Measurements from ENCODE around the gene CCDC142.

CCDC142 gene

DNA sequence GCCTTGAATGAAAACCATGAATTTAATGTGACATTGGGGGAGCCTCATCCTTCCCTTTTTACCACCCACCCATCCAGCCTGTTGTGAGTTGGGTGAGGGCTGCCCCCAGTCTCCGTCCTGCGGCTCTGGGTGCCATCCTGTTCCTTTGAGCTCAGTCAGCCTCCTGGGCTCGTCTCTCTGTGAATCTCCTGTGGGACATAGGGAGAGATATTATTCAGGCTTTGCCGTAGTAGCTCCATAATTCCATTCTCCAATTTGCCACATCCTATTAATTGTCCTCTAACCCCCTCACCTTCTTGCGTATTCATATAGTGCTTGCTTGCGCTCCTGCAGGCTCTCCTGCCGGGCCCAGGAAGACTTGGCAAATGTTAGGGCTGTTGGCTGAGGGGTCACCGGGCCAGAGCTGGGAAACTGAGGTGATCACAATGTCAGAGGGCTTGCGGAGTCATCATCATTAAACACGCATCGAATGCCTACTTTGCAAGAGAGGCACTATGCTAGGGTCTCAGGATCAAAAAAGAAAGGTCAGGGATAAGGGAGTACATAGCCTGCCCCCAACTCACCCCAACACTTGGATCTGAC, 43.9 kb upstream of the CCDC142 start:
- Histone ChIP-seq H3K9me3 (ENCODE audit: control insufficient read depth in 1 of 2, low read length in 2 of 2) (no peaks in the 10 kb centered on the region), H3K27me3 (ENCODE audit: control insufficient read depth in 1 of 2, insufficient read depth in 2 of 2, low read length in 2 of 2) (no peaks in the 10 kb centered on the region), H3K36me3 (ENCODE audit: control insufficient read depth in 1 of 2, insufficient read depth in 2 of 2, low read length in 2 of 2) (peaks cover 21 to 30% of the 10 kb centered on the region in 2 donors), H3K4me3 (ENCODE audit: low read depth in 1 of 2, low read length in 2 of 2) (no peak overlapping the region), H3K27ac (ENCODE audit: low read depth, low read length) (no peak overlapping the region), H3K4me1 (ENCODE audit: control insufficient read depth in 1 of 2, insufficient read depth in 2 of 2, low read length in 2 of 2) (peaks cover 35 to 38% of the 10 kb centered on the region in 2 donors), H3K9ac (ENCODE audit: low read depth in 1 of 2, low read length in 2 of 2) (no peak overlapping the region)

- Histone ChIP-seq H3K4me3 (ENCODE audit: low read depth in 1 of 2, low read length in 2 of 2) (peak within 1 kb of the TSS; percentile 66 to 68), H3K36me3 (ENCODE audit: control insufficient read depth in 1 of 2, insufficient read depth in 2 of 2, low read length in 2 of 2) (peaks cover 21 to 35% of the 10 kb centered on the region in 2 donors), H3K9me3 (ENCODE audit: control insufficient read depth in 1 of 2, low read length in 2 of 2) (no peaks in the 10 kb centered on the region), H3K9ac (ENCODE audit: low read depth in 1 of 2, low read length in 2 of 2) (peak within 1 kb of the TSS; percentile 63 to 77), H3K27me3 (ENCODE audit: control insufficient read depth in 1 of 2, insufficient read depth in 2 of 2, low read length in 2 of 2) (no peaks in the 10 kb centered on the region), H3K4me1 (ENCODE audit: control insufficient read depth in 1 of 2, insufficient read depth in 2 of 2, low read length in 2 of 2) (peaks cover 28 to 30% of the 10 kb centered on the region in 2 donors), H3K27ac (ENCODE audit: low read depth, low read length) (peak within 1 kb of the TSS; percentile 27)
Observed at GRCh38 chr2:74525717-74526648, 43.2 kb upstream of the CCDC142 start, which contains the start of gene DQX1. DQX1 (minus strand) TSS chr2:74526231; CDS start chr2:74525729, 502 bp downstream.

DNA sequence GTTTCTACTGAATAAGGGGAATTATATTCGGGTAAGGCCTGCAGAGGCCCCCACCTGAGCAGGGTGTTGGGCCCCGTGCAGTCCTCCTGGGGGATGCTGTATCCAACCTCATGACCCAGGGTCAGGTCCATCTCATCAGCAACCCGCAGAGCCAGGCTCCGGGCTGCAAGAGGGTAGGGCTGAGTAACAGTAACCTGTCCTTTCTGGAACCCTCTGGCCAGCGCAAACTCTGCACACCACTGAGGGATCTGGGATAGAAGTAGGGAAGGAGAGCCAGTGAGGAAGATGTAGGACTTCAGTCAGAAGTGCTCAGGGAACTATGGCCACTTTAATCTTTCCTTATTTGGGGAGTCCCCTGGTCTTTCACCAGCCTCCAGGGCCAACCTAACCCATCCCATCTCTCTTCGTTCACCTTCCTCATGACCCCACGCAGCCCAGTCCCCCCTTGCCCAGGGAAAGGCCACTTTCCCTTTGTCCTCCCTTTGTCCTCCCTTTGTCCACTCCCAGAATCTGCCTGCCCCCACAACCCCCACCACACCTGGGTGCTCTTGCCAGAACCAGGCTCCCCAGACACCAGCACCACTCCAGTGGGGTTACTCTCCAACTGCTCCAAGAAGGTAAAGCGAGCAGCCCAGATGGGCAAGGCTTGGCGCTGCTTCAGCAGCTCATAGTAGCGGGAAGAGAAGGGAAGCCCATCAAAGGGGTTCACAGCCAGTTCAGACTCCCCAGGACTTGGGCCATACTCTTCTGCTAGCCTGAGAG, 42.3 kb upstream of the CCDC142 start:
- Histone ChIP-seq H3K4me3 (ENCODE audit: low read depth in 1 of 2, low read length in 2 of 2) (peak overlapping the region; percentile 66 to 68), H3K27ac (ENCODE audit: low read depth, low read length) (no peak overlapping the region), H3K9me3 (ENCODE audit: control insufficient read depth in 1 of 2, low read length in 2 of 2) (no peaks in the 10 kb centered on the region)

DNA sequence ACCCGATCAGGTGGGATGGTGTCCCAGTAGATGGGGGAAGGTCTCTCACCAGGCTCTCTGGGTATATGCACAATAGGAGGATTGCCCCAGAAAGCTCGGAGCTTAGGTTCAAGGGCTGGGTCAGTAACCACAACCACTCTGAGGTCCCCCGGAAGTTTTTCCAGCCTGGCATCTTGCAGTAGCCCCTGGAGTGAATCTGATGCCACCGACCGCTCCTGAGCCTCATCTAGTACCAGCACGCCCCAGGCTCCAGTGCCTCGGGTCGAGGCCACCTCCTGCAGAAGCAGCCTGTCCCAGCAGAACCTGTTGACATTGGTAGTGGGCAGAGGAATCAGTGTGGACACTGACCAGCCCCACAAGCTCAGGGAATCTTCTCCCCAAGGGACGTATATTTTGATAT, 41.2 kb upstream of the CCDC142 start:
- no peak overlapping the region for H3K9ac ChIP-seq (ENCODE audit: low read depth in 1 of 2, low read length in 2 of 2)
- peaks cover 6% of the 10 kb centered on the region in 2 donors for H3K27me3 ChIP-seq (ENCODE audit: control insufficient read depth in 1 of 2, insufficient read depth in 2 of 2, low read length in 2 of 2)
- no peak overlapping the region for H3K4me3 ChIP-seq (ENCODE audit: low read depth in 1 of 2, low read length in 2 of 2)
- no peak overlapping the region for H3K27ac ChIP-seq (ENCODE audit: low read depth, low read length)
- no peaks in the 10 kb centered on the region for H3K9me3 ChIP-seq (ENCODE audit: control insufficient read depth in 1 of 2, low read length in 2 of 2)
- H3K36me3 ChIP-seq (ENCODE audit: control insufficient read depth in 1 of 2, insufficient read depth in 2 of 2, low read length in 2 of 2): peaks cover 21 to 49% of the 10 kb centered on the region in 2 donors
- peaks cover 22 to 24% of the 10 kb centered on the region in 2 donors for H3K4me1 ChIP-seq (ENCODE audit: control insufficient read depth in 1 of 2, insufficient read depth in 2 of 2, low read length in 2 of 2)

More for the DNA sequence above, 42.3 kb upstream of the CCDC142 start:
- H3K36me3 ChIP-seq (ENCODE audit: control insufficient read depth in 1 of 2, insufficient read depth in 2 of 2, low read length in 2 of 2): peaks cover 21 to 41% of the 10 kb centered on the region in 2 donors
- peak overlapping the region; percentile 63 to 77 for H3K9ac ChIP-seq (ENCODE audit: low read depth in 1 of 2, low read length in 2 of 2)
- no peaks in the 10 kb centered on the region for H3K27me3 ChIP-seq (ENCODE audit: control insufficient read depth in 1 of 2, insufficient read depth in 2 of 2, low read length in 2 of 2)
- peaks cover 24% of the 10 kb centered on the region in 2 donors for H3K4me1 ChIP-seq (ENCODE audit: control insufficient read depth in 1 of 2, insufficient read depth in 2 of 2, low read length in 2 of 2)

- Histone ChIP-seq H3K27ac (ENCODE audit: low read depth, low read length) (no peak overlapping the region), H3K9ac (ENCODE audit: low read depth in 1 of 2, low read length in 2 of 2) (no peak overlapping the region), H3K9me3 (ENCODE audit: control insufficient read depth in 1 of 2, low read length in 2 of 2) (no peaks in the 10 kb centered on the region), H3K27me3 (ENCODE audit: control insufficient read depth in 1 of 2, insufficient read depth in 2 of 2, low read length in 2 of 2) (peaks cover 15 to 21% of the 10 kb centered on the region in 2 donors), H3K4me1 (ENCODE audit: control insufficient read depth in 1 of 2, insufficient read depth in 2 of 2, low read length in 2 of 2) (peaks cover 9 to 13% of the 10 kb centered on the region in 2 donors), H3K36me3 (ENCODE audit: control insufficient read depth in 1 of 2, insufficient read depth in 2 of 2, low read length in 2 of 2) (peaks cover 13 to 49% of the 10 kb centered on the region in 2 donors), H3K4me3 (ENCODE audit: low read depth in 1 of 2, low read length in 2 of 2) (no peak overlapping the region)
Observed at GRCh38 chr2:74522516-74522915, 39.7 kb upstream of the CCDC142 start.

DNA sequence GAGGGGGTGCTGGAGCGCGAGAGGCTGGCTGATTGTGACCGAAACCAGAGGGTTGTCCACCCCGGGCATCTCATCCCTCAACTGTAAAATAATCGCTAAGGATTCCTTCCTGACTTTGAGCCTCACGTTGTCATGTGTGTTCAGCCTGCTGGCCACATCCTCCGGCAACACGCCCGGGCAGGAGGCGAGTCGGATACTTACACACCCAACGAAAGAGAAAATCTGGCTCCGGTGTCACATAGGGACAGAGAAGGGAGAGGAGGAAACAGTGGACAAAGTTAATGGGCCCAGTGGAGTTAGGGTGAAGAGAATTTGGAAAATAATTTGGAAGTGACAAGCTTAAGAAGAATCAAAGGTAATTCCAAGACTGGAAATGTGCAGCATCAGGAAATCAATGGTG, 33.9 kb upstream of the CCDC142 start:
- H3K36me3 ChIP-seq (ENCODE audit: control insufficient read depth in 1 of 2, insufficient read depth in 2 of 2, low read length in 2 of 2): peaks cover 5 to 25% of the 10 kb centered on the region in 2 donors

DNA sequence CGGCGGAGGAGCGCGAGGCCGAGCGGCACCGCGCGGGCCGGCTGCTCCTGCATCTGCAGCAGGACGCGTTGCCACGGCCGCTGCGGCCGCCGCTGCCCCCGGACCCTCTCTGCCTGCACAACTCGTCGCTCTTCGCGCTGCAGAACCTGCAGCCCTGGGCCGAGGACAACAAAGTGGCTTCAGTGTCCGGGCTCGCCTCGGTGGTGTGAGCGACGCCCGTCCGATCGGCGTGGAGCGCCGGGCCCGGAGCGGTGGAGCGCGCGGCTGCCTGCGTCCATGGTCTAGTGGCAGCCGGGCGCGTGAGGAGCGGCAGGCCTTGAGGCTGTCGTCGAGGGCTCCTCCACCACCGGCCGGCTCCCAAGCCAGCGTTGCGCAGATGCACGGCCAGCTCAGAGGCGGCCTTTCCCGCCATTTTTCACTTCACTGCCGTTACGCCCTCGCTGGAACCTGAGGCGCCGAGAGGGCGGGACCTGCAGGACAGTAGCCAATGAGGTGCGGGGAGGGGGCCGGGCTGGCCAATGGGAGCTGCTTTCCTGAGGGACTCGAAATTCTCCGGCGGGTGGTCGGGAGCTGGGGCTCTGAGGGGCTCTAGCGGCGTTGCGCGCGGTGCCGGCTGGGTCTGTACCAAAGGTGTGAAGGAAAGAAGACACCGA, 33.3 kb upstream of the CCDC142 start:
- no peaks in the 10 kb centered on the region for H3K9me3 ChIP-seq (ENCODE audit: control insufficient read depth in 1 of 2, low read length in 2 of 2)
- peaks cover 67 to 82% of the 10 kb centered on the region in 2 donors for H3K27me3 ChIP-seq (ENCODE audit: control insufficient read depth in 1 of 2, insufficient read depth in 2 of 2, low read length in 2 of 2)
- peaks cover 5 to 23% of the 10 kb centered on the region in 2 donors for H3K36me3 ChIP-seq (ENCODE audit: control insufficient read depth in 1 of 2, insufficient read depth in 2 of 2, low read length in 2 of 2)
- no peak overlapping the region for H3K27ac ChIP-seq (ENCODE audit: low read depth, low read length)
- H3K4me3 ChIP-seq (ENCODE audit: low read depth in 1 of 2, low read length in 2 of 2): peak overlapping the region; percentile 30 to 50
- H3K9ac ChIP-seq (ENCODE audit: low read depth in 1 of 2, low read length in 2 of 2): no peak overlapping the region
- peaks cover 6 to 24% of the 10 kb centered on the region in 2 donors for H3K4me1 ChIP-seq (ENCODE audit: control insufficient read depth in 1 of 2, insufficient read depth in 2 of 2, low read length in 2 of 2)

More for the DNA sequence above, 33.9 kb upstream of the CCDC142 start:
- H3K9me3 ChIP-seq (ENCODE audit: control insufficient read depth in 1 of 2, low read length in 2 of 2): no peaks in the 10 kb centered on the region
- H3K4me1 ChIP-seq (ENCODE audit: control insufficient read depth in 1 of 2, insufficient read depth in 2 of 2, low read length in 2 of 2): peaks cover 6 to 24% of the 10 kb centered on the region in 2 donors
- H3K4me3 ChIP-seq (ENCODE audit: low read depth in 1 of 2, low read length in 2 of 2): peak overlapping the region; percentile 30 to 50
- H3K27me3 ChIP-seq (ENCODE audit: control insufficient read depth in 1 of 2, insufficient read depth in 2 of 2, low read length in 2 of 2): peaks cover 61 to 76% of the 10 kb centered on the region in 2 donors
- no peak overlapping the region for H3K27ac ChIP-seq (ENCODE audit: low read depth, low read length)
- H3K9ac ChIP-seq (ENCODE audit: low read depth in 1 of 2, low read length in 2 of 2): no peak overlapping the region

GRCh38 chr2:74515271-74515980, 32.6 kb upstream of the CCDC142 start:
- peaks cover 6 to 24% of the 10 kb centered on the region in 2 donors for H3K4me1 ChIP-seq (ENCODE audit: control insufficient read depth in 1 of 2, insufficient read depth in 2 of 2, low read length in 2 of 2)
- H3K9ac ChIP-seq (ENCODE audit: low read depth in 1 of 2, low read length in 2 of 2): no peak overlapping the region
- peak overlapping the region; percentile 15 to 50 for H3K4me3 ChIP-seq (ENCODE audit: low read depth in 1 of 2, low read length in 2 of 2)
- H3K9me3 ChIP-seq (ENCODE audit: control insufficient read depth in 1 of 2, low read length in 2 of 2): no peaks in the 10 kb centered on the region
- H3K27me3 ChIP-seq (ENCODE audit: control insufficient read depth in 1 of 2, insufficient read depth in 2 of 2, low read length in 2 of 2): peaks cover 69 to 87% of the 10 kb centered on the region in 2 donors
- H3K36me3 ChIP-seq (ENCODE audit: control insufficient read depth in 1 of 2, insufficient read depth in 2 of 2, low read length in 2 of 2): peaks cover 5 to 18% of the 10 kb centered on the region in 2 donors
- no peak overlapping the region for H3K27ac ChIP-seq (ENCODE audit: low read depth, low read length)
